Vagina (tissue), 2 donors: ENCODE data around the gene DGKD.

Experiments used
- POLR2A ChIP-seq, 2 donors: fragments of 450-650 bp; IDR thresholded peaks; one replicate each; pipeline ENCODE4 v1.6.1; 2017; ENCODE audit warnings: antibody characterized with exemption in 2 of 2, mild to moderate bottlenecking in 2 of 2, moderate library complexity in 2 of 2
- POLR2AphosphoS5 ChIP-seq, 2 donors: sonication (generic); formaldehyde crosslinking; IDR thresholded peaks; one replicate each; pipeline ENCODE4 v1.9.0; 2017; ENCODE audit warnings: antibody characterized with exemption in 2 of 2, mild to moderate bottlenecking in 2 of 2, low read depth in 1 of 2; ENCODE audit not compliant: insufficient read depth in 1 of 2
- TF ChIP-seq, protein P1 (sequence below), 3 experiments: fragments of 450-650 bp in 2 of 3; fragments of 200-600 bp in 1 of 3; sonication (generic) in 1 of 3; IDR thresholded peaks; one replicate each; pipeline ENCODE4 v1.5.1; 2017 to 2019; ENCODE audit warnings: antibody characterized with exemption in 3 of 3, mild to moderate bottlenecking in 2 of 3, moderate library complexity in 2 of 3

DNA sequence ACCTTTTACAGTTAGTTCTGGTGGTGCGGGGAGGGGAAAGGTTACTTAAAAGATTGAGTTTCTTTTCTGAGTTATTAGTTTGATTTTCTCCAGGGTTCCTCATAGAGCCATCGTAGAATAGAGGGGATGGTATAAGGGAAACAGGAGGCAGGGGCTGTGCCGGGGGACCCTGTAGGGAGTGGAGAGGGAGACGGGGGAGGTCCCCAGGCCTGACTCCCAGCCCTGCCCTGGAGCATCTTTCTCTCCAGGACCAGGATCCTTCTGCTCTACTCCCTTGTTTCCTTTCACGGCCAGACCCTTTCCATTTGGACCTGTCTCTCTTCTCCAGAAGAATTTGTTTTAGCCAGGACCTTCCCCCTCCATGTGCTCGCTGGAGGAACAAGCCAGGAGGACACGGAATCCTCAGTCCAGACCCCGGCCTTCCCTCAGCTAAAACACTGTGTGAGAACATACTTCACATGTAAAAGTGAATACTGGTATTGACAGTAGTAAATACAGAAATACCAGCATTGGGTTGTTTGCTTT is 35.4 kb downstream of the DGKD start:
- no peak for TF ChIP-seq POLR2A (IDR thresholded peaks at IDR 0.05)
- TF ChIP-seq, protein P1, sequence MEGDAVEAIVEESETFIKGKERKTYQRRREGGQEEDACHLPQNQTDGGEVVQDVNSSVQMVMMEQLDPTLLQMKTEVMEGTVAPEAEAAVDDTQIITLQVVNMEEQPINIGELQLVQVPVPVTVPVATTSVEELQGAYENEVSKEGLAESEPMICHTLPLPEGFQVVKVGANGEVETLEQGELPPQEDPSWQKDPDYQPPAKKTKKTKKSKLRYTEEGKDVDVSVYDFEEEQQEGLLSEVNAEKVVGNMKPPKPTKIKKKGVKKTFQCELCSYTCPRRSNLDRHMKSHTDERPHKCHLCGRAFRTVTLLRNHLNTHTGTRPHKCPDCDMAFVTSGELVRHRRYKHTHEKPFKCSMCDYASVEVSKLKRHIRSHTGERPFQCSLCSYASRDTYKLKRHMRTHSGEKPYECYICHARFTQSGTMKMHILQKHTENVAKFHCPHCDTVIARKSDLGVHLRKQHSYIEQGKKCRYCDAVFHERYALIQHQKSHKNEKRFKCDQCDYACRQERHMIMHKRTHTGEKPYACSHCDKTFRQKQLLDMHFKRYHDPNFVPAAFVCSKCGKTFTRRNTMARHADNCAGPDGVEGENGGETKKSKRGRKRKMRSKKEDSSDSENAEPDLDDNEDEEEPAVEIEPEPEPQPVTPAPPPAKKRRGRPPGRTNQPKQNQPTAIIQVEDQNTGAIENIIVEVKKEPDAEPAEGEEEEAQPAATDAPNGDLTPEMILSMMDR (IDR thresholded peaks at IDR 0.05), result no peak
- TF ChIP-seq POLR2AphosphoS5 (IDR thresholded peaks at IDR 0.05; ENCODE audit: insufficient read depth in 1 of 2, low read depth in 1 of 2), result no peak
